Loucy (cell line): Measurements from ENCODE around the gene GABBR2.

ENCODE experiments used
- CTCF ChIP-seq: fragments of 200-600 bp; sonication (generic); conservative IDR thresholded peaks from 2 replicates; pipeline ENCODE4 v1.5.1; 2014; ENCODE audit warnings: mild to moderate bottlenecking, antibody characterized with exemption, low read length
- EZH2phosphoT487 ChIP-seq: fragments of 200-600 bp; IDR thresholded peaks from 2 replicates; pipeline ENCODE4 v1.6.1; 2018; ENCODE audit warnings: antibody characterized with exemption, mild to moderate bottlenecking, moderate library complexity, borderline replicate concordance

DNA sequence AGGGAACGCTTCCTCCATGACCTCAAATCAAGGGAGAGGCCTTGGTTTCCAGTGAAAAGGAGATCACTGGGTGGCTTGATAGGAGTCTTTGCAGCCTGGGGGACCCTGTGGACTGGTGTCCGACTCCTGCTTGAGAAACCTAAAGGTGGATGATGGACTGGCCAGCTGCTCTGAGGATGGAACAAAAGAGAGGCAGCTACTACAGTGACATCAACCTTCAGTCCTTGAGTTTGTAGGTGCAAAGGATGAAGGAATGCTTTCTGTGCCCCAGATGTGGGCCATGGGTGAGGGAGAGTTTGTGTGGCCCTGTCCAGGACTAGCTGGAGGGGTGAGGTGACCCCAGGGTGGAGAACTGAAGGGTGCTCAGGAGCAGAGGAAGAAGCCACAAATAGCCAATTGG lies 338.8 kb downstream of the GABBR2 start:
- TF ChIP-seq CTCF (no peak), EZH2phosphoT487 (no peak)
